Uterus (tissue), 4 donors: ENCODE data around the gene CATSPERZ. TPM values are rescaled to one million over a fixed set of nuclear protein-coding genes. Genes with fewer than 3 reads are reported as not detected.

Experiments
- DNase-seq, 2 donors: peaks; one replicate each; pipeline ENCODE4 v3.0.0-alpha.2; 2019 to 2020
- H3K27ac ChIP-seq, 2 donors: fragments of 200-600 bp; sonication (generic); 1 replicate in 1 of 2; 2 replicates in 1 of 2; pipeline ENCODE4 v1.5.1; 2016 to 2018
- H3K27me3 ChIP-seq, 2 donors: fragments of 200-600 bp; sonication (generic); one replicate each; pipeline ENCODE4 v1.5.1; 2018 to 2019; ENCODE audit warnings: control low read depth in 1 of 2
- H3K36me3 ChIP-seq, 2 donors: fragments of 200-600 bp; sonication (generic); one replicate each; pipeline ENCODE4 v1.5.1; 2019; ENCODE audit warnings: control low read depth in 1 of 2
- H3K4me1 ChIP-seq, 2 donors: fragments of 200-600 bp; sonication (generic); one replicate each; pipeline ENCODE4 v1.5.1; 2018 to 2019; ENCODE audit warnings: control low read depth in 1 of 2
- H3K4me3 ChIP-seq, 2 donors: fragments of 200-600 bp; sonication (generic); 1 replicate in 1 of 2; 2 replicates in 1 of 2; pipeline ENCODE4 v1.5.1; 2018 to 2019; ENCODE audit warnings: mild to moderate bottlenecking in 1 of 2
- H3K9me3 ChIP-seq, 2 donors: fragments of 200-600 bp; sonication (generic); one replicate each; pipeline ENCODE4 v1.5.1; 2019; ENCODE audit warnings: control low read depth in 1 of 2
- POLR2A ChIP-seq, 2 donors: fragments of 450-650 bp; IDR thresholded peaks; one replicate each; pipeline ENCODE4 v1.6.1; 2016; ENCODE audit warnings: antibody characterized with exemption in 2 of 2, mild to moderate bottlenecking in 1 of 2, moderate library complexity in 1 of 2
- intact Hi-C: fragments of 100-400 bp; cut with DNase I; formaldehyde crosslinking; loops from one replicate; pipeline ENCODE4 v1.15.1; 2023; ENCODE audit warnings: low total_unique reads
- total RNA-seq, 4 donors: library from RNA; depleted of rRNA in 3 of 4; stranded (reverse); fragments of >200 nt in 3 of 4; gene quantifications; one replicate each; pipeline versions ENCODE4 v1.1.0 to v1.2.4, GENCODE V29; 2014 to 2023
- TF ChIP-seq, protein P1 (sequence below), 4 experiments: fragments of 200-600 bp in 2 of 4; fragments of 450-650 bp in 2 of 4; sonication (generic) in 2 of 4; IDR thresholded peaks; one replicate each; pipeline ENCODE4 v1.5.1; 2016 to 2019; ENCODE audit warnings: antibody characterized with exemption in 4 of 4, mild to moderate bottlenecking in 2 of 4, moderate library complexity in 1 of 4
- donor health status: DM: yes; HTN: yes; CAD: no.

CATSPERZ gene
- total RNA-seq, 4 donors from 2014 or later = not detected

DNA sequence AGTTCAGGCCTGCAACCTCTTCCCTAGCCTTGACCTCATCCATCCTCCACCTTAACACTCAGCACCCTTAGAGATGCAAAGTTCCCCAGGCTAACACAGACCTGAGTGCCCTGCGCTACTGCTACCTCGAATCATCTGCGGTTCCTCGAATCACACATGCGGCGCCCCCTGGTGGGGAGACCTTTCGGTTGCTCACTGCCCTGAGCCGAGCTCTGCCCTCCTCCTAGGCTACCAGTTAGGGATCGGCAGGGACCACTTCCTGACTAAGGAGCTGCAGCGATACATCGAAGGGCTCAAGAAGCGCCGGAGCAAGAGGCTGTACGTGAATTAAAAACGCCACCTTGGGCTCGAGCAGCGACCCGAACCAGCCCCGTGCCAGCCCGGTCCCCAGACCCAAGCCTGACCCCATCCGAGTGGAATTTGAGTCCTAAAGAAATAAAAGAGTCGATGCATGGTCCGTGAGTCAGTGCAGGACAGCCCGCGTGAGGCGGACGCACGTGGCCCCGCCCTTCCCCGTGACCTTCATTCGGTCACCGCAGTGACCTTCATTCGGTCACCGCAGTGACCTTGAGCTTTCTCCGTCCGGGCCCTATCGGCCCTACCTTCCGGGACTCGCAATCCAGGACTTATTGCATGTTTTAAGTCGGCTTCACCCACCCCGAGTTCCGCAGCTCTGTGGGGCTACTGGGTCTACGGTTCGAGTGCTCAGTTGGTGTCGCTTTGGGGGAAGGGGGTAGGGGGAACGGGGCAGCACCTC is 4.3 kb downstream of the CATSPERZ start:
- no peaks in the 10 kb centered on the region for H3K9me3 ChIP-seq
- peaks cover 0 to 23% of the 10 kb centered on the region in 2 donors for H3K4me1 ChIP-seq
- TF ChIP-seq POLR2A (IDR thresholded peaks at IDR 0.05) = no peak
- TF ChIP-seq, protein P1, sequence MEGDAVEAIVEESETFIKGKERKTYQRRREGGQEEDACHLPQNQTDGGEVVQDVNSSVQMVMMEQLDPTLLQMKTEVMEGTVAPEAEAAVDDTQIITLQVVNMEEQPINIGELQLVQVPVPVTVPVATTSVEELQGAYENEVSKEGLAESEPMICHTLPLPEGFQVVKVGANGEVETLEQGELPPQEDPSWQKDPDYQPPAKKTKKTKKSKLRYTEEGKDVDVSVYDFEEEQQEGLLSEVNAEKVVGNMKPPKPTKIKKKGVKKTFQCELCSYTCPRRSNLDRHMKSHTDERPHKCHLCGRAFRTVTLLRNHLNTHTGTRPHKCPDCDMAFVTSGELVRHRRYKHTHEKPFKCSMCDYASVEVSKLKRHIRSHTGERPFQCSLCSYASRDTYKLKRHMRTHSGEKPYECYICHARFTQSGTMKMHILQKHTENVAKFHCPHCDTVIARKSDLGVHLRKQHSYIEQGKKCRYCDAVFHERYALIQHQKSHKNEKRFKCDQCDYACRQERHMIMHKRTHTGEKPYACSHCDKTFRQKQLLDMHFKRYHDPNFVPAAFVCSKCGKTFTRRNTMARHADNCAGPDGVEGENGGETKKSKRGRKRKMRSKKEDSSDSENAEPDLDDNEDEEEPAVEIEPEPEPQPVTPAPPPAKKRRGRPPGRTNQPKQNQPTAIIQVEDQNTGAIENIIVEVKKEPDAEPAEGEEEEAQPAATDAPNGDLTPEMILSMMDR (IDR thresholded peaks at IDR 0.05) = peak; percentile 69 to 80 (median 78)
- intact Hi-C loops = no loop called here
- peaks cover 0 to 13% of the 10 kb centered on the region in 2 donors for H3K27me3 ChIP-seq
- H3K36me3 ChIP-seq = no peaks in the 10 kb centered on the region
- DNase-seq = peak; percentile 86 to 89
- peak overlapping the region; percentile 80 to 92 for H3K27ac ChIP-seq
- H3K4me3 ChIP-seq = peak overlapping the region; percentile 63 to 65

DNA sequence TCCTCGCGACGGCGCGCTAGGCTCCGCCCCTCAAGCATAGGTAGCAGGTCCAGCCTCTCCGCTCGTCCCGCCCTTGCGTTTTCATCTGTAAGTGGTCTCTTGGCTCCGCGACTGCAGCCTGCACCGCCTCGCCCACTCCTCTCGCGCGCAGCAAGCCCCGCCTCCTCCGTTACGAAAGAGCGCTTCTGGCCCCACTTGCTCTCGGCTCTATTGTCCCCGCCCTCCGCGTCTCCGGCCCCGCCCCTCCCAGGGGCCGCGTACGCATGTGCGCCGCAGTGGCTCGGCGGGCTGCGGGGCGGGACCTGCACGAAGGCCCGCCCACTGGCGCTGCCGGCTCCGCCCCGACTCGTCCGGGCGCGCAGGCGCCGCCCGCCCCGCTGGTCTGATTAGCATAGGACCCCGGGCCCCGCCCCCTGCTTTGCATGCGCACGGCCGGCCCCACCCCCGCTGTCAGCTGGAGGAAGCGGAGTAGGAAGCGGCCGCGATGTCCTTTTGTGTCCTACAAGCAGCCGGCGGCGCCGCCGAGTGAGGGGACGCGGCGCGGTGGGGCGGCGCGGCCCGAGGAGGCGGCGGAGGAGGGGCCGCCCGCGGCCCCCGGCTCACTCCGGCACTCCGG is 5.0 kb downstream of the CATSPERZ start, which contains the start of gene ESRRA:
Gene ESRRA, plus strand, starts transcription at position 450 of the 616 bp plus-strand sequence. CDS start 1,656 bp downstream, outside the sequence.
- H3K4me3 ChIP-seq = peak within 1 kb of the TSS; percentile 63 to 65
- no peaks in the 10 kb centered on the region for H3K36me3 ChIP-seq
- TF ChIP-seq, protein P1 (IDR thresholded peaks at IDR 0.05) = no peak
- peak; percentile 10 to 60 for TF ChIP-seq POLR2A (IDR thresholded peaks at IDR 0.05)
- peak; percentile 99 for DNase-seq
- no peaks in the 10 kb centered on the region for H3K9me3 ChIP-seq
- H3K27me3 ChIP-seq = peaks cover 0 to 7% of the 10 kb centered on the region in 2 donors
- intact Hi-C loops = no loop called here
- peaks cover 0 to 16% of the 10 kb centered on the region in 2 donors for H3K4me1 ChIP-seq
- H3K27ac ChIP-seq = peak within 1 kb of the TSS; percentile 80 to 92

DNA sequence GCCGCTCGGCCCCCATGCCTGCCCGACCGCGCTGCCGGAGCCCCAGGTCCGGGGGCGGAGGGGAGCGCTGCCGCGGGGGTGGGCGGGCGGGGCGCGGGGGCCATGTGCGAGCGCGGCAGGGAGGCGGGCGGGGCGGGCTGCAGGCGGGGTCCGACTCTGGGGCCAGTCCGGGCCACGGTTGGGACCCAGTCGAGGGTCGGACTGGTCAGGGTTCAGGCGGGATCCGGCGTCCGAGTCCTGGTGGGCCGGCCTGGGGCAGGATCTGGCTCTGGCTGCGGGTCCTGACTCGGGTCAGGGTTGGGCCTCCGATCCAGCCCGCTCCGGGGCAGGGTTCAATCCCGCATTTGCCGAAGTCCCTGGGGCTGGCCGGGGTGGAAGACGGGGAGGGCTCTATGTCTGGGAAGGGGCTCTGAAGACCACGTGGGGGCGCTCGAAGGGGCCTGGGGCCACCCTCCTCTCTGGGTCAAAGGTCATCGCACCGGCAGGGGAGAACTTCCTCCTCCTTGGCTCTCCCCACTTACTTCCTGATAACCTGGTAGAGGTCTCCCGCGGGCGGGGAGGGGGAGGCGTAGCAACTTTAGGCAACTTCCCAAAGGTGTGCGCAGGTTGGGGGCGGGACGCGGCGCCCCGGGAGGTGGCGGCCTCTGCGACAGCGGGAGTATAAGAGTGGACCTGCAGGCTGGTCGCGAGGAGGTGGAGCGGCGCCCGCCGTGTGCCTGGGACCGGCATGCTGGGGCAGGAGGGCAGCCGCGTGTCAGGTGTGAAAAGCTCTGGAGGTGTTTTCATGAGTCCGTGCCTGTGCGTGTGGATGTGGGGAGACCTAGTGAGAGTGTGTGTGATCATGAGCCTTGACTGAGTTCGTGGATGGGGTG is 5.8 kb downstream of the CATSPERZ start:
- intact Hi-C loops = no loop called here

DNA sequence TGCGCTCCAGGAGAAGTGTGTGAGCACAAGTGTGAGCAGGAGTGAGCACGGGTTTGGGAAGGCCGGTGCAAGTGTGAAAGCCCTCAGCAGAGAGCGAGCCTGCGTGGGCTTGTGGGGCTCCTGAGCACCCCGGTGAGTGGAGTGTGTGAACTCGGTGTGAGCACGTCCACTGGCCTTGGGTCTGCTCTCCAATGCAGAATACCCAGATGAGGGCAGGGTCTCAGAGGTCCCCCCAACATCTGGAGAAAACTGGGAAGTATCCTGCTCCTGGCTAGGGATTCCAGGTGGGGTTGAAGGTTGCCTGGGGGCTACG is 6.4 kb downstream of the CATSPERZ start:
- Histone ChIP-seq H3K27ac (peak overlapping the region; percentile 55 to 92), H3K27me3 (no peaks in the 10 kb centered on the region), H3K4me1 (peaks cover 0 to 12% of the 10 kb centered on the region in 2 donors), H3K9me3 (no peaks in the 10 kb centered on the region), H3K36me3 (no peaks in the 10 kb centered on the region), H3K4me3 (peak overlapping the region; percentile 53 to 63)
- intact Hi-C loops = no loop called here
- TF ChIP-seq, protein P1 (IDR thresholded peaks at IDR 0.05) = no peak
- DNase-seq = no peak

More for the DNA sequence above, 5.8 kb downstream of the CATSPERZ start:
- H3K27me3 ChIP-seq = no peaks in the 10 kb centered on the region
- H3K4me3 ChIP-seq = peak overlapping the region; percentile 53 to 63
- no peaks in the 10 kb centered on the region for H3K9me3 ChIP-seq
- DNase-seq = peak; percentile 66
- H3K27ac ChIP-seq = peak overlapping the region; percentile 55 to 92
- peak in 1 of 2 donors; percentile 27 for TF ChIP-seq POLR2A (IDR thresholded peaks at IDR 0.05)
- TF ChIP-seq, protein P1 (IDR thresholded peaks at IDR 0.05) = no peak
- peaks cover 0 to 12% of the 10 kb centered on the region in 2 donors for H3K4me1 ChIP-seq
- no peaks in the 10 kb centered on the region for H3K36me3 ChIP-seq
